ENCODE data around the gene PTPRM. TPM values are rescaled to one million over a fixed set of nuclear protein-coding genes. Genes with fewer than 3 reads are reported as not detected.

PTPRM gene
- total RNA-seq, 1 donor from 2014 or later: 13.9 TPM

DNA sequence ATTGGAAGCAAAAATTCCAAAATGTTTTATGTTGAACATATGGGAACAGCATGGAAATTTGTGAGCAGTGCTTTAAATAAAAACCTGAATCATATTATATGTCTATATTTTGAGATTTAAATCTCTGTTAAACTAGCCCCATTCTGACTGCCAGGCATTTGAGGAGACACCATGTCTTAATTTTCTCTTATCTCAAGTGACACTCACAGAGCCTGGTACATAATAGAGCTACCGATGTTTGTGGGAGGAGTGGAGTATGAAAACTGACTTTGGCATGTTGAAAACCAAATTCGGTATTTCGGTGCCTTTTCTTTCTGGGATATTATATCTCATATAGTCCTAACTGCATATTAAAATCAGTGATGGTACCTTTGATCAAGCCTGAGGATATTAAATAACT is 124.1 kb downstream of the PTPRM start:
- no peak overlapping the region for H3K9ac ChIP-seq
- H3K36me3 ChIP-seq: no peaks in the 10 kb centered on the region
- no peaks in the 10 kb centered on the region for H3K4me1 Mint-ChIP-seq
- no peaks in the 10 kb centered on the region for H3K4me1 ChIP-seq
- no peaks in the 10 kb centered on the region for H3K9me3 ChIP-seq (ENCODE audit: low read depth)
- H3K4me3 Mint-ChIP-seq: no peak overlapping the region
- no peak overlapping the region for H2AFZ ChIP-seq (replicated peaks)
- H3K27me3 Mint-ChIP-seq (ENCODE audit: insufficient read depth, low read depth): peaks cover 2% of the 10 kb centered on the region
- no peak overlapping the region for H3K4me2 ChIP-seq
- no peak overlapping the region for H3K27ac ChIP-seq
- no peak overlapping the region for H3K4me3 ChIP-seq
- TF ChIP-seq EZH2phosphoT487 (IDR thresholded peaks at IDR 0.05): no peak
- TF ChIP-seq CTCF (IDR thresholded peaks at IDR 0.05): no peak
- TF ChIP-seq EZH2 (IDR thresholded peaks at IDR 0.05): no peak
- H4K20me1 ChIP-seq (ENCODE audit: low read depth): no peaks in the 10 kb centered on the region
- no peak overlapping the region for H3K27ac Mint-ChIP-seq
- no peaks in the 10 kb centered on the region for H3K9me3 Mint-ChIP-seq
- DNase-seq (ENCODE audit: low spot score): no peak
- no peaks in the 10 kb centered on the region for H3K79me2 ChIP-seq (ENCODE audit: low read depth)
- no peaks in the 10 kb centered on the region for H3F3A ChIP-seq (ENCODE audit: low read depth)
- H3K27me3 ChIP-seq: no peaks in the 10 kb centered on the region
- H3K36me3 Mint-ChIP-seq: no peaks in the 10 kb centered on the region

GRCh38 chr18:7696780-7697179 is 129.7 kb downstream of the PTPRM start:
- Histone ChIP-seq H4K20me1 (ENCODE audit: low read depth) (no peaks in the 10 kb centered on the region), H3K4me3 (no peak overlapping the region), H3K4me2 (no peak overlapping the region), H3K27me3 (no peaks in the 10 kb centered on the region), H3K79me2 (ENCODE audit: low read depth) (no peaks in the 10 kb centered on the region), H2AFZ (replicated peaks) (no peak overlapping the region), H3K9me3 (ENCODE audit: low read depth) (no peaks in the 10 kb centered on the region), H3K36me3 (no peaks in the 10 kb centered on the region), H3K4me1 (no peaks in the 10 kb centered on the region), H3K9ac (no peak overlapping the region), H3F3A (ENCODE audit: low read depth) (no peaks in the 10 kb centered on the region), H3K27ac (no peak overlapping the region)
- H3K4me3 Mint-ChIP-seq: no peak overlapping the region
- no peaks in the 10 kb centered on the region for H3K4me1 Mint-ChIP-seq
- H3K9me3 Mint-ChIP-seq: peaks cover under 1% of the 10 kb centered on the region
- no peaks in the 10 kb centered on the region for H3K27me3 Mint-ChIP-seq (ENCODE audit: insufficient read depth, low read depth)
- no peak overlapping the region for H3K27ac Mint-ChIP-seq
- H3K36me3 Mint-ChIP-seq: no peaks in the 10 kb centered on the region
- no peak for TF ChIP-seq EZH2 (IDR thresholded peaks at IDR 0.05)
- no peak for TF ChIP-seq CTCF (IDR thresholded peaks at IDR 0.05)
- TF ChIP-seq EZH2phosphoT487 (IDR thresholded peaks at IDR 0.05): no peak
- no peak for DNase-seq (ENCODE audit: low spot score)

DNA sequence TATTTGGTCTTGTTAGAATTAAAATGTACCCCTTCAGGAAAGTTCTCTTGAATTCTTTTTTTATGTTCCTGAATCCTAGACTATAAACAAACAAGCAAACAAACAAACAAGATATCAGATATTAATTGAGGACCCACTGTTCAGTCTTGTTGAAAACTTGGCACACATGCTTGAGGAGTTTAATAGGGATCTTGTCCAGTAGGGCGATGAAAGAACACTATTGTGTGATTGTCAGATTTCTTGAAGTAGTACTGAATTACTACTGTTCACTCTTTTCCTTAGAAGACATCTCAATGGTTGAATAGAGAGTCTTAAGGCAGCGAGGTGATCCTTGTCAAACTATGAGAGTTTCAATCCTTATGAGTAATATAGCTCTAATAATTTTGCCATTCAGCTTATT is 130.2 kb downstream of the PTPRM start:
- no peak for DNase-seq (ENCODE audit: low spot score)
- TF ChIP-seq EZH2 (IDR thresholded peaks at IDR 0.05) (no peak), EZH2phosphoT487 (IDR thresholded peaks at IDR 0.05) (no peak), CTCF (IDR thresholded peaks at IDR 0.05) (no peak)
- H3K79me2 ChIP-seq (ENCODE audit: low read depth): no peaks in the 10 kb centered on the region
- H3K4me1 ChIP-seq: no peaks in the 10 kb centered on the region
- Mint-ChIP-seq H3K4me3 (no peak overlapping the region), H3K36me3 (no peaks in the 10 kb centered on the region), H3K9me3 (peaks cover 6% of the 10 kb centered on the region), H3K27me3 (ENCODE audit: insufficient read depth, low read depth) (no peaks in the 10 kb centered on the region), H3K27ac (no peak overlapping the region), H3K4me1 (no peaks in the 10 kb centered on the region)
- no peaks in the 10 kb centered on the region for H4K20me1 ChIP-seq (ENCODE audit: low read depth)
- no peak overlapping the region for H2AFZ ChIP-seq (replicated peaks)
- H3K27ac ChIP-seq: no peak overlapping the region
- no peaks in the 10 kb centered on the region for H3K27me3 ChIP-seq
- no peak overlapping the region for H3K9ac ChIP-seq
- H3K4me2 ChIP-seq: no peak overlapping the region
- no peaks in the 10 kb centered on the region for H3K36me3 ChIP-seq
- no peaks in the 10 kb centered on the region for H3K9me3 ChIP-seq (ENCODE audit: low read depth)
- no peak overlapping the region for H3K4me3 ChIP-seq
- no peaks in the 10 kb centered on the region for H3F3A ChIP-seq (ENCODE audit: low read depth)

All from neural progenitor cell (in vitro differentiated cells).